ENCODE data around the gene AGO4. TPM values are rescaled to one million over a fixed set of nuclear protein-coding genes. Genes with fewer than 3 reads are reported as not detected.

AGO4 gene
- total and polyA plus RNA-seq, 2 of the 8 experiments (the other 6 are each of a cell fraction or from before 2014, with no cell fraction given): 5.5 to 7.7 TPM

- TF ChIP-seq GTF2F1 (IDR thresholded peaks at IDR 0.05; ENCODE audit: borderline replicate concordance, low read depth, low read length) (no peak), SP4 (IDR thresholded peaks at IDR 0.05; ENCODE audit: low read length) (no peak)
These were observed 57.0 kb downstream of the AGO4 start (continued) for GRCh38 chr1:35864813-35865212.

Data from H1 (cell line).